ENCODE results near the gene MINDY4. TPM values are rescaled to one million over a fixed set of nuclear protein-coding genes. Genes with fewer than 3 reads are reported as not detected.

MINDY4 gene
- total and polyA plus RNA-seq, 4 donors = 0.93 to 6.1 (median 1.9) TPM

- Histone ChIP-seq H3K27me3 (ENCODE audit: control insufficient read depth in 4 of 4, insufficient read depth in 4 of 4, low read length in 3 of 4) (no peaks in the 10 kb centered on the region), H3K9me3 (ENCODE audit: control insufficient read depth in 4 of 4, low read length in 3 of 4) (no peaks in the 10 kb centered on the region), H3K9ac (ENCODE audit: low read depth in 1 of 2, low read length in 2 of 2) (no peak overlapping the region), H3K4me3 (ENCODE audit: low read depth in 1 of 3, low read length in 3 of 3) (no peak overlapping the region), H3K36me3 (ENCODE audit: control insufficient read depth in 4 of 4, insufficient read depth in 3 of 4, low read depth in 1 of 4, low read length in 3 of 4) (no peaks in the 10 kb centered on the region), H3K4me1 (ENCODE audit: control insufficient read depth in 4 of 4, insufficient read depth in 4 of 4, low read length in 3 of 4) (peaks cover 10 to 22% (median 15%) of the 10 kb centered on the region in 4 donors), H3K27ac (ENCODE audit: low read depth in 1 of 2, low read length in 2 of 2) (peak overlapping the region in 1 of 2 donors; percentile 14)
- DNase-seq (ENCODE audit: low spot score) = no peak
- TF ChIP-seq HNF4G (IDR thresholded peaks at IDR 0.05) (no peak), EGR1 (IDR thresholded peaks at IDR 0.05; ENCODE audit: low read depth in 2 of 2) (no peak), REST (IDR thresholded peaks at IDR 0.05) (no peak), SP1 (IDR thresholded peaks at IDR 0.05) (peak; percentile 47), RXRA (IDR thresholded peaks at IDR 0.05) (peak; percentile 62 to 72), HNF4A (conservative IDR thresholded peaks at IDR 0.05) (peak; percentile 62 to 65), TAF1 (conservative IDR thresholded peaks at IDR 0.05) (no peak), ZBTB33 (IDR thresholded peaks at IDR 0.05) (no peak)
- TF ChIP-seq, protein P1, sequence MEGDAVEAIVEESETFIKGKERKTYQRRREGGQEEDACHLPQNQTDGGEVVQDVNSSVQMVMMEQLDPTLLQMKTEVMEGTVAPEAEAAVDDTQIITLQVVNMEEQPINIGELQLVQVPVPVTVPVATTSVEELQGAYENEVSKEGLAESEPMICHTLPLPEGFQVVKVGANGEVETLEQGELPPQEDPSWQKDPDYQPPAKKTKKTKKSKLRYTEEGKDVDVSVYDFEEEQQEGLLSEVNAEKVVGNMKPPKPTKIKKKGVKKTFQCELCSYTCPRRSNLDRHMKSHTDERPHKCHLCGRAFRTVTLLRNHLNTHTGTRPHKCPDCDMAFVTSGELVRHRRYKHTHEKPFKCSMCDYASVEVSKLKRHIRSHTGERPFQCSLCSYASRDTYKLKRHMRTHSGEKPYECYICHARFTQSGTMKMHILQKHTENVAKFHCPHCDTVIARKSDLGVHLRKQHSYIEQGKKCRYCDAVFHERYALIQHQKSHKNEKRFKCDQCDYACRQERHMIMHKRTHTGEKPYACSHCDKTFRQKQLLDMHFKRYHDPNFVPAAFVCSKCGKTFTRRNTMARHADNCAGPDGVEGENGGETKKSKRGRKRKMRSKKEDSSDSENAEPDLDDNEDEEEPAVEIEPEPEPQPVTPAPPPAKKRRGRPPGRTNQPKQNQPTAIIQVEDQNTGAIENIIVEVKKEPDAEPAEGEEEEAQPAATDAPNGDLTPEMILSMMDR (IDR thresholded peaks at IDR 0.05; ENCODE audit: low read depth, low read length, missing input control) = peak; percentile 14
- WGBS = 31% methylated on average over 1 of the region's 1 CpG
These were observed 96.3 kb downstream of the MINDY4 start for GRCh38 chr7:30867483-30867882.

GRCh38 chr7:30869794-30870611 is 98.8 kb downstream of the MINDY4 start:
- no peak overlapping the region for H3K9ac ChIP-seq (ENCODE audit: low read depth in 1 of 2, low read length in 2 of 2)
- no peaks in the 10 kb centered on the region for H3K9me3 ChIP-seq (ENCODE audit: control insufficient read depth in 4 of 4, low read length in 3 of 4)
- H3K36me3 ChIP-seq (ENCODE audit: control insufficient read depth in 4 of 4, insufficient read depth in 3 of 4, low read depth in 1 of 4, low read length in 3 of 4) = no peaks in the 10 kb centered on the region
- no peak overlapping the region for H3K4me3 ChIP-seq (ENCODE audit: low read depth in 1 of 3, low read length in 3 of 3)
- DNase-seq (ENCODE audit: low spot score) = no peak
- no peaks in the 10 kb centered on the region for H3K27me3 ChIP-seq (ENCODE audit: control insufficient read depth in 4 of 4, insufficient read depth in 4 of 4, low read length in 3 of 4)
- H3K4me1 ChIP-seq (ENCODE audit: control insufficient read depth in 4 of 4, insufficient read depth in 4 of 4, low read length in 3 of 4) = peaks cover 10 to 22% (median 15%) of the 10 kb centered on the region in 4 donors
- whole genome bisulfite sequencing = 89% methylated on average over 13 of the region's 13 CpGs
- no peak overlapping the region for H3K27ac ChIP-seq (ENCODE audit: low read depth in 1 of 2, low read length in 2 of 2)
- TF ChIP-seq, protein P2, sequence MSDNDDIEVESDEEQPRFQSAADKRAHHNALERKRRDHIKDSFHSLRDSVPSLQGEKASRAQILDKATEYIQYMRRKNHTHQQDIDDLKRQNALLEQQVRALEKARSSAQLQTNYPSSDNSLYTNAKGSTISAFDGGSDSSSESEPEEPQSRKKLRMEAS (IDR thresholded peaks at IDR 0.05) = no peak
- TF ChIP-seq EGR1 (IDR thresholded peaks at IDR 0.05; ENCODE audit: low read depth in 2 of 2) = no peak
- no peak for TF ChIP-seq TAF1 (conservative IDR thresholded peaks at IDR 0.05)
- TF ChIP-seq REST (IDR thresholded peaks at IDR 0.05) = no peak
- TF ChIP-seq, protein P1 (IDR thresholded peaks at IDR 0.05; ENCODE audit: low read depth, low read length, missing input control) = no peak
- no peak for TF ChIP-seq NR2F2 (IDR thresholded peaks at IDR 0.05)
- TF ChIP-seq YY1 (IDR thresholded peaks at IDR 0.05) = no peak
- no peak for TF ChIP-seq GABPA (IDR thresholded peaks at IDR 0.05 in 1 of 2, conservative IDR thresholded peaks at IDR 0.05 in 1 of 2)
- no peak for TF ChIP-seq HNF4G (IDR thresholded peaks at IDR 0.05)
